Measurements from ENCODE around the gene TEKTIP1.
"Not testable (repeated sequence)": the region's sequence is repeated elsewhere in the genome, so short reads cannot be mapped to it uniquely, and the experiment has no call there.

Gene TEKTIP1

DNA sequence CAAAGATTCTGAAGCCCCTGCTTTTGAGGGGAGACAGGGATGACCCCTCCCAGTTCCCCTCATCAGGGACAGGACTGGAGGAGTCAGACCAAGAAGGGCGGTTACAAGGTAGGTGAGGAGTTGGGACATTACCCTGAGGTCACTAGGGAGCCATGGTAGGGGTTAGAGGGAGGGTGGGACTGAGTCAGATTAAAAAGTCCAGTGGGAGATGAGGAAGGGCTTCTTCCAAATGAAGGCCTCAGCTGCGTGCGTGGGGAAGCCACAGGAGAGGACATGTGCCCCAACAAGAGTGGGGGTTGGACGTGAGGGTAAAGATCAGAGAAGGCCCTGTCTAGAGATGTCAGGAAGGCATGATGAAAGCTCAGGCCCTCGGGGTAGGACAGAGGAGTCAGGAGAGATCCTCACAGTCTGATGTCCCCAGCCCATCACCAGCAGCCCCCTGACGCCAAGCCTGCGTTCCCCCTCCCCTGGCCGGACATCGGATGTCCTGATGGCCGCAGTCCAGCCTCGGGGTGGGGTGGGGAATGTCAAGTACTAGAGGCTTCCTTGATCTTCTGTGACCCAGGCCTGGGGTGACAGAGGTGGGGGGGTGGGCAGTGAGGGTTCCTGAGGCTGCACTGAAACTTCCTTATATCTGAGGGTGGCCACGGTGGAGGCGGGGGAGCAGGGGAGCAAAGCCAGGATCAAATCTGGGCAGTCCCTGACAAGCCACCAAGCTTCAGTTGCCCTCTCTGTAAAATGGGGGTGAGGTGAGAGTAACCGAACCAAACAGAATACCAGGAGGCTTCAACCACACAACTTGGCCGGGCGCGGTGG is 24.9 kb downstream of the TEKTIP1 start:
- no peak for DNase-seq

DNA sequence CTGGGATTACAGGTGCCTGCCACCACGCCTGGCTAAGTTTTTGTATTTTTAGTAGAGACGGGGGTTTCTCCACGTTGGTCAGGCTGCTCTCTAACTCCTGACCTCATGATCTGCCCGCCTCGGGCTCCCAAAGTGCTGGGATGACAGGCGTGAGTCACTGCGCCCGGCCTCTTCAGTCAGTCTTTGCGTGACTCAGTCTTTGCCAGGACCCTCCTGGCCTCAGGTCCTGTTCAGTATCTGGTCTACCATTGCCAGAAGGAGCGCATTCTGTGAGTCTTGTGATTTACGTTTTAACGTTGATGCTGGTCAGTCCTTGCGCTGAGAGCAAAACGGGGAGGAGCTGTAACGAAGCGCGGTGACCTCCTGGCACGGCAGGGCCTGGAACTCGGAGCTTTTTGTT is 26.2 kb downstream of the TEKTIP1 start:
- DNase-seq: no peak

DNA sequence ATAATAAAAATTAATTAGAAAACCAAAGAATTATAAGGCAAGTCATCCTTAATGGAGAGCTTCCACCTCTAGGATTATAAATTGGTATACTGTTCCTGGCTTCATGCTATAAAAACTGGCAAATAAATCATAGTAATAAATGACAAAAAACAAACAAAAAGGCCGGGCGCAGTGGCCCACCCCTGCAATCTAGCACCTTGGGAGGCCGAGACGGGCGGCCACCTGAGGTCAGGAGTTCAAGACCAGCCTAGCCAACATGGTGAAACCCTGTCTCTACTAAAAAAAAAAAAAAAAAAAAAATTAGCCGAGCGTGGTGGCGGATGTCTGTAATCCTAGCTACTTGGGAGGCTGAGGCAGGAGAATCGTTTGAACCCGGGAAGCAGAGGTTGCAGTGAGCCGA is 31.1 kb downstream of the TEKTIP1 start:
- not testable (repeated sequence) for DNase-seq

DNA sequence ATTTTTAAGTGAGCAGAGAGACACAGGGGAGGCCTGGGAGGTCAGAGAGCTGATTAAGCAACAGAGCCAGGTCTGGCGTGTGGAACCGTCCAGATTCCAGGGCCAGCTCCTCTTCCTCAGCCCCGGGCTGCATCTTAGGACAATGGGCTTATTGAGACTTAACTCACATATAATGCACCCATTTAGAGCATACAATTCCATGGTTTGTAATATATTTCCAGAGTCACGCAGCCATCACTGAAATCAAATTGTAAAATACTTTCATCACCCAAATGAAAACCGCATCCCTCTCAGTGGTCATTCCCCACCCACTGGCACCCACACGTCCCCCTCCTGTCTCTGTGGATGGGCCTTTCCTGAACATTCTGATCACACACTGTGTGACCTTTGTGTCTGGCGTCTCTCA is 31.6 kb downstream of the TEKTIP1 start:
- DNase-seq: no peak

DNA sequence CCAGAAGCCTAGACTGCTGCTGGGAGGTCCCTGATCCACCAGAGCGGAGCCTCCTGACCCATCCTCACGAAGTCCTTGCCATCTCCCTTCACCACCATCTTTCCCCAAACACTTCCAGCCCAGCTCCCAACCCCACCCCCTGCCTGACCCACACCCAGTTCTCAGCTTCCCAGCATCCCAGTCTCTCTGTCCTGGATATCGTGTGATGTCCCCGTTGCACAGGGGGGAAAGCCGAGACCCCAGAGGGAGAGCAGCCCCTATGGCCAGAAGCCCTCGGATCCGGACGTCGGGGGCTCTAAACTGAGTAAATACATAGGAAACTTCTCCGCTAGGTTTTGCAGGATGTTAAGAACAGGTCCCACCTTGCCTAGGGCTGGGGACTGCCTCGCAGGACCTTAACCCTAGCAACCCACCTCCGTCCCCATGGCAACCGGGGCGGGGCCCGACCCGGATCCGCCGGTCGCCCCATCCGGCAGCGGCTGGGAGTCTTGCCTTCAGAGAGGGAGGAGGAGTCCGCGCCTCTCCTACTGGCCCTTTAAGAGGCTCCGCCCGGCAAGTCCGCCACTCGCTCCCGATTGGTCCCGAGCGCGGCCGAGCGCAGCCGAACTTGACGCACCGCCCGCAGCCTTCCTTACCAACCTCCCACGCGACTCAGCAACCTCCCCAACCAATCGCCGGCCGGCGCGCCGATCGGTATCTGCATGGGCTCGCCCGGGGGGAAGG is 33.3 kb downstream of the TEKTIP1 start:
- DNase-seq: peak; percentile 99

DNA sequence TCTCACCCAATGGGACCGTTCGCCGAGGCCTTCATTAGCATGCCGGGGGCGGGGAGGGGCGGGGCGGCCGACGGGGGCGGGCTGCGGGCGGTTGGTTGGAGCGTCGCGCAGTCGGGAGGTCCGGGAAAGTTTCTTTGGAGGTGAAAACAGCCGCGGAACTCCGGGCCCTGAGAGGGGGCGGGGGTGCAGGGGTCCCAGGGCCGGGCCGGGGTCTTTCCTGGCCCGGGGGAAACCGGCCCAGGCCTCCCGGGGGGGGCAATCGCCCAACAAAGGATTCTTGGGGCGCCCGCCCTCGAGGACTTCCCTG is 33.8 kb downstream of the TEKTIP1 start, which contains the start of gene HMG20B:
HMG20B (plus strand) TSS at position 90 of the 307 bp plus-strand sequence. CDS start 366 bp downstream, outside the sequence.
- no peak for DNase-seq

DNA sequence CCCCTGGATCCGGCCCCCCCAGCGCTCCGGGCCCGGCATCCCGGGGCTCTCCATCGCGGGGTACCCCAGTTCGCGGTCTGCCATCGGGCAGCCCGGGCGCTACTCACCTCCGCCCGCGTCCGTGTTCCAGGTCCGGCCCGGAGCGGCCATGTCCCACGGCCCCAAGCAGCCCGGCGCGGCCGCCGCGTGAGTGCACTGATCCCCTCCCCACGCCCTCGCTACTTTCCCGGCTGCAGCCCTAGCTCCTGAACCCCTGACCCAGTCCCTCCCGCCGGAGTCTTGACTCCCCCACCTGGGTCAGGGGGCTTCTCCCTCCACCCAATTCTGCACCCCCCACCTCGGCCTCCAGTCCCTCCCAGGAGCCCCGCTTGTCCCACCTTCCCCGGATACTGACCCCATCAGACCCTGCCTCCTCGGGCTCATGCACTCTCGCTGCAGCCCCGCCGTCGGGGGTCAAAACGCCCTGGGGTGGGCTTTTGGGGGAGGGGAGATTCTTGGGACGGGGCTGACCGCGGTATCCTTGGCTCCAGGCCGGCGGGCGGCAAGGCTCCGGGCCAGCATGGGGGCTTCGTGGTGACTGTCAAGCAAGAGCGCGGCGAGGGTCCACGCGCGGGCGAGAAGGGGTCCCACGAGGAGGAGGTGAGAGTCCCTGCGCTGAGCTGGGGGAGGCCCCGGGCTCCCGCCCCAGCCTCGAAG is 34.3 kb downstream of the TEKTIP1 start:
- peak; percentile 3 for DNase-seq

DNA sequence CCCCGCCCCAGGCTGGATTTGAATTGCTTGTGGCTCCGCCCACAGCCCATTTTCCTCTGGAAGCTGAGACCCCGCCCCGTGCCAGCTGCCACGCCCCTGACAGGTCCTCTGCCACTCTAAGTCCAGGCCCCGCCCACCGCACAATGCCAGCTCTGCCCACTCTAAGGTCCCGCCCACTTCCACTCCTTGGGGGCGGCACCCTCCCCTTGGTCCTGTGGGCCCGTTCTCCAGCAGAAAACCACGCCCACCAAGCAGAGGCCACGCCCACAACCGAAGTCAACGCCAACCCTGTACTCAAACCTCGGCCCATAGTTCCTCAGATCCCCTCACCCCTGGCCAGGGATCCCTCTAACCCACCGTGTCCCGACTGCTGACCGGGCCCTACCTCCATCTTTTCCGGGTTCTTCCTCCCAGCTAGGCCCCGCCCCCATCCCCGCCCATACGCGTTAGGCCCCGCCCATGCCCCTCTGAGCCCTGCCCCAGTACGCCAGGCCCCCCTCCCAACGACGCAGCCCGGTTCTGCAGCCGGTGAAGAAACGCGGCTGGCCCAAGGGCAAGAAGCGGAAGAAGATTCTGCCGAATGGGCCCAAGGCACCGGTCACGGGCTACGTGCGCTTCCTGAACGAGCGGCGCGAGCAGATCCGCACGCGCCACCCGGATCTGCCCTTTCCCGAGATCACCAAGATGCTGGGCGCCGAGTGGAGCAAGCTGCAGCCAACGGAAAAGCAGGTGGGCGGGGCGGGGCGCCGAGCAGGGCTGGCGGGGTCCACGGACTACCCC is 35.1 kb downstream of the TEKTIP1 start:
- DNase-seq: peak; percentile 91

DNA sequence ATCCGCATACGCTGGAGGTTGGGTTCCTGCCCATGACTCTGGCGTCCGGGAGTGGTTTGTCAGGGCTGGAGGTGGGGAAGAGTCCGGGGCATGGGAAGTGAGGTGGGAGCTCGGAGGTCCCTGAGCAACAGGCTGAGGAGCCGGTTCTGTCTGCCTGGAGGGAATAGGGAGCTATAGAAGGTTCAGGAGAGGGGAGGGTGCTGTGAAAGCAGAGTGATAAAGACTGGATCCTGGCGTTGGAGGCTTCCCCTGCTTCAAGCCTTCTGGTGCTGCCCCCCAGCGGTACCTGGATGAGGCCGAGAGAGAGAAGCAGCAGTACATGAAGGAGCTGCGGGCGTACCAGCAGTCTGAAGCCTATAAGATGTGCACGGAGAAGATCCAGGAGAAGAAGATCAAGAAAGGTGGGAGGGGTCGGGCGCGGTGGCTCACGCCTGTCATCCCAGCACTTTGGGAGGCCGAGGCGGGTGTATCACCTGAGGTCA is 36.3 kb downstream of the TEKTIP1 start:
- no peak for DNase-seq

DNA sequence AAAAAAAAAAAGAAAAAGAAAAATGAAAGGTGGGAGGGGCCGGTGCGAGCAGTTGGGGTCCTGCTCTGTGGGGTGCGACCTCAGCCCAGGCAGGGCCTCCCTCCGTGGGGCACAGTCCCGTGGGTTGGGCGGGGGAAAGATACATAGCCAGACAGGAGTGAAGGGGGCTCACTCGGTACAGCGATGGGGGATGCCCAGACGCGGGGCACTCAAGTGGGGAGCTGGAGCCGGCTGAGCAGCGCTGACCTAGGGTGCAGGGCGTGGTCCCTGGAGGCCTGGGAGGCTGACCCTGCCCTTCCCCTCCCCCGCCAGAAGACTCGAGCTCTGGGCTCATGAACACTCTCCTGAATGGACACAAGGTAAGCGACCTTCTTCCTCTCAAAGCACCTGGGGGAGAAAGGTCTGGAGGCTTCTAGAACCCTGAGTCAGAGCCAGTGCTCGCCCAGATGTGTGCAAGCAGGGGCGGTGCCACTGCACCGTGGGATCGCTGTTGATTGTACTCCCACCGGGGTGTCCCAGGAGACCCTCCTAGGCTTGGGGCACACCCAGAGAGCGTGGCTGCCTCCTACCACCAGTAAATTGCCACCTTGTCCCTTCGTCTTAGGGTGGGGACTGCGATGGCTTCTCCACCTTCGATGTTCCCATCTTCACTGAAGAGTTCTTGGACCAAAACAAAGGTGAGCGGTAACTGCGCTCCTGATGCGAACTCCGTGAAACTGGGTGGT is 37.1 kb downstream of the TEKTIP1 start:
- DNase-seq: no peak

DNA sequence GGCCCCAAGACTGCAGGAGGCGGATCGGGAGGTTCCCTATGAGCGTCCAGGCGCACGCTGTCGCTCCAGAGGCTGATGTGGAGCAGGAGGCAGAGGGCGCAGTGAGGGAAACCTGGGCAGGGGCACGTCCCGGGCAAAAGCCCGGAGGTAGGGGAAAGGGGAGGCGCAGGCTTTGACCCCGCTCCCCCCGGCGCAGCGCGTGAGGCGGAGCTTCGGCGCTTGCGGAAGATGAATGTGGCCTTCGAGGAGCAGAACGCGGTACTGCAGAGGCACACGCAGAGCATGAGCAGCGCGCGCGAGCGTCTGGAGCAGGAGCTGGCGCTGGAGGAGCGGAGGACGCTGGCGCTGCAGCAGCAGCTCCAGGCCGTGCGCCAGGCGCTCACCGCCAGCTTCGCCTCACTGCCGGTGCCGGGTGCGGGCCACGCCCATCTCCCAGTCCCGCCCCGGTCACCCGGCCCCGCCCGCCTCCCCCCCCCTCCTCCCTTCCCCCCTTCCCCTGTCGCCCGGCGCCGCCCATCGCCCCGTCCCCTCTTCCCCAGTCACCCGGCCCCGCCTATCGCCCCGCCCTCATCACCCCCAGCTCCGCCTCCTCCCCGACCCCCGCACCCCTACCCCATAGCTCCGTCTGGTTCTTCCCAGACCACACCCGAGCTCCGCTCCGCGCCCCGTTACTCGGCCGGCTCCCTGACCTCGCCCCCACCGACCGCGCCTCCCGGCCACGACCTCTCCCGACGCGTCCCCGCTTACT is 37.9 kb downstream of the TEKTIP1 start:
- no peak for DNase-seq

DNA sequence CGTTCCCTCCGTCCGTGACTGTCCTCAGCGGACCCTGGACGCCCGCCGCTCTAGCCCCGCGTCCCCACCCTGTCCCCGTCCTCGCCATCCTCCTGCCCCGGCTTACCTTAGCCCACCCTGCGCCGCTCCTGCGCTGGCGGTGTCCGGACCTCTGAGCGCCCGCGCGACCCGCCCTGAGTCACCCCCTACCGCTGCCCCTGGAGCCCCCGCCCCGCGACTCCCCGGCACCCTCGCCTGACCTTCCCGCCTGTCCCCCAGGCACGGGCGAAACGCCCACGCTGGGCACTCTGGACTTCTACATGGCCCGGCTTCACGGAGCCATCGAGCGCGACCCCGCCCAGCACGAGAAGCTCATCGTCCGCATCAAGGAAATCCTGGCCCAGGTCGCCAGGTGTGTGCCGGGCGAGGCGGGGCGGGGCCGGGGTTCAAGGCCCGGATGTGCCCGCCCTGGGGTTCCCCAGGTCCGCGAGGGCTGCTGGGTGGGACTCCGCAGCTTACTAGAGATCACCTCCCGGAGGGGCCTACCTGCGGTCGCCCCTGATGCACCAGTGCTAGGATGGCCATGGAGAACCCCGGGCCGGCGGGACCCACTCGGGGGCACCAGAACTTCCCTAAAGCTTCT is 38.9 kb downstream of the TEKTIP1 start:
- no peak for DNase-seq

DNA sequence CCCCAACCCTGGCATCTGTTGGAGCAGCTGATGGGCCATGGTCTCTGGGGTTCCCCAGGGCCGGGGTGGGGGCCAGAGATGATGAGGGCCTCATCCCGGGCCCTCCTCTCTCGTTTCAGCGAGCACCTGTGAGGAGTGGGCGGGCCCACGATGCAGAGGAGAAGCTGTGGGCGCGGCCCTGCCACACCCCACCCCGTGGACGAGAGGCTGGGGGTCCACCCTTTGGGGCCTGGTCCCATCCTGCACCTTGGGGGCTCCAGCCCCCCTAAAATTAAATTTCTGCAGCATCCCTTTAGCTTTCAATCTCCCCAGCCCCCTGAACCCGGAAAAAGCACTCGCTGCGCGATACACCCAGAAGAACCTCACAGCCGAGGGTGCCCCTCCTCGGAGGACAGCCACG is 39.4 kb downstream of the TEKTIP1 start:
- DNase-seq: no peak

DNA sequence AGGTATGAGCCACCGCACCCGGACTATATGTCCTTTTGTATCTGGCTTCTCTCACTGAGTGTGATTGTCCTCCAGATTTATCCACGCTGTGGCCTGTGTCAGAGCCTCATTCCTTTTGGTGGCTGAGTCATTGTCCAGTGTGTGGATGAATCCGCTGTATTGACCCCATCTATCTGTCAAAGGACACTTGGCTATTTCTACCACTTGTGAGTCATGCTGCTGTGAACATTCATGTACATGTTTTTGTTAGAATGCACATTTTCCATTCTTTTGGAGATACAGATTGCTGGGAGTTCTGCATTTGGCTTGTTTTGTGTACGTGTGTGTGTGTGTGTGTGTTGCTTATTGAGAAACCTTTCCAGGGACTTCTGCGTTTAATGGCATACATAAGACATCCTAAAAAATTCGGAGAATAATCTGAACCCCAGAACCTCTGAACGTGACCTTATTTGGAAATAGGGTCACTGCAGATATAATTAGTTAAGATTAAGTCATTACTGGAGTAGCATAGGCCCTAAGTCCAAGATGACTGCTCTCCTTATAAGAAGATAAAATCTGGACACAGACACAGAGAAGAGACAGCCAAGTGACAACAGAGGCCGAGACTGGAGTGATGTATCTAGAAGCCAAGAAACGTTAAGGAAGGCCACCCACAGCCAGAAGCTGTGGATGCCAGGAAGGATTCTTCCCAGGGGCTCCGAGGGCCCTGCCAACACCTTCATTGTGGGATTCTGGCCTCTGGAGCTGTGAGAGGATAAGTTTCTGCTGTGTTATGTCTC is 41.4 kb downstream of the TEKTIP1 start:
- no peak for DNase-seq

DNA sequence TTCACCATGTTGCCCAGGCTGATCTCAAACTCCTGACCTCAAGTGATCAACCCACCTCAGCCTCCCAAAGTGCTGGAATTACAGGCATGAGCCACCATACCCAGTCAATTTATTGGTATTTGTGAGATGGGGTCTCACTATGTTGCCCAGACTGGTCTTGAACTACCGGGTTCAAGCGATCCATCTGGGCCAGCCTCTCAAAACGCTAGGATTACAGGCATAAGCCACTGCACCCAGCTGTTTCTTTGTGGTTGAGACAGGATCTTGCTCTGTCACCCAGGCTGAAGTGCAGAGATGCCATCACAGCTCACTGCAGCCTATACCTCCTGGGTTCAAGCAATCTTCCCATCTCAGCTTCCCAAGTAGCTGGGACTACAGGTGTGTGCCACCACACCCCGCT is 42.8 kb downstream of the TEKTIP1 start:
- not testable (repeated sequence) for DNase-seq

DNA sequence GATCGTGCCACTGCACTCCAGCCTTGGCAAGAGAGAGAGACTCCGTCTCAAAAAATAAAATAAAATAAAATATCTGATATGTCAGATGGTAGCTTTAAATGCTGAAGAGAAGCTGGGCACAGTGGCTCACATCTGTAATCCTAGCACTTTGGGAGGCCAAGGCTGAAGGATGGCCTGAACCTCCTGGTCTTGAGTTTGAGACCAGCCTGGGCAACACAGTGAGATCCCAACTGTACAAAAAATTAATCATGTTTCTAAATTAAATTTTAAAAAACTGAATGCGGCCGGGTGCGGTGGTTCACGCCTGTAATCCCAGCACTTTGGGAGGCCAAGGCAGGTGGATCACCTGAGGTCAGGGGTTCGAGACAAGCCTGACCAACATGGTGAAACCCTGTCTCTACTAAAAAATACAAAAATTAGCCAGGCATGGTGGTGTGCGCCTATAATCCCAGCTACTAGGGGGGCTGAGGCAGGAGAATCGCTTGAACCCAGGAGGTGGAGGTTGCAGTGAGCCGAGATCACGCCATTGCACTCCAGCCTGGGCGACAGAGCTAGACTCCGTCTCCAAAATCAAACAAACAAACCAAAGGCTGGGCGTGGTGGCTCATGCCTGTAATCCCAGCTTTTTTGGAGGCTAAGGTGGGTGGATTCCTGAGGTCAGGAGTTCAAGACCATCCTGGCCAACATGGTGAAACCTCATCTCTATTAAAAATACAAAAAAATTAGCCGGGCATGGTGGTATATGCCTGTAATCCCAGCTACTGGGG is 45.2 kb downstream of the TEKTIP1 start:
- DNase-seq: not testable (repeated sequence)

DNA sequence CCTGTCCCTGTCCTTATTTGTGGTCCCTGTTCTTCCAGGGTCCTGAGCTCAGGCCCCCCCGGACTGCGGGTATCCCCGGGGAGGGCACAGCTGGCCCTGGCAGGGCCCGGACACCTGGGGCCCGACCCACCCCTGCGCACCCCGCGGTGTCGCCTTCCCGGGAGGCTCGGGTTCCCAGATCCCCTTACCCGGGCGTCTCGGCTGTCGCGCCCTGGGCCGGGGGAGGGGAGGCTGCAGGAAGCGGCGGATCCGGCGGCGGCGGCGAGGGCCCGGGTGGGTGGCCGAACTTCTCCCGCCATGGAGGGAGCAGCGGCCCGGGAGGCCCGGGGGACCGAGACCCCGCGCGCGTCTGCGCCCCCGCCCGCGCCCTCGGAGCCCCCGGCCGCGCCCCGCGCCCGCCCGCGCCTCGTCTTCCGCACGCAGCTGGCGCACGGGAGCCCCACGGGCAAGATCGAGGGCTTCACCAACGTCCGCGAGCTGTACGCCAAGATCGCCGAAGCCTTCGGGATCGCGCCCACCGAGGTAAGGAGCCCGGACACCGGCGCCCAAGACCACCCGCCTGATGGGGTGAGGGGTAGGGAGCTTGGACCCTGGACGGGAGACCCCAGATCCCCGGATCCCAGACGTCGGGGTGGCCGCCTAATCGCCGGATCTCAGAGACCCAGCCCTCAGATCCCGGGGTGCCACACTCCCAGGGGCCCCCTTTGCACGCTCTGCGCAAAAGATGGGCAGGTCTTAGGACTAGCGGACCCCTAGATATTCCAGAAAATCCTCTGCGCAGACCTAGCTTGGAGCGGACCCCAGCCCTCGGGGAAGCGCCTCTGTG is 46.5 kb downstream of the TEKTIP1 start, which contains the start of gene GIPC3:
GIPC3 (plus strand) TSS at position 178 of the 826 bp plus-strand sequence; CDS start at position 298, 120 bp downstream.
- DNase-seq: no peak

DNA sequence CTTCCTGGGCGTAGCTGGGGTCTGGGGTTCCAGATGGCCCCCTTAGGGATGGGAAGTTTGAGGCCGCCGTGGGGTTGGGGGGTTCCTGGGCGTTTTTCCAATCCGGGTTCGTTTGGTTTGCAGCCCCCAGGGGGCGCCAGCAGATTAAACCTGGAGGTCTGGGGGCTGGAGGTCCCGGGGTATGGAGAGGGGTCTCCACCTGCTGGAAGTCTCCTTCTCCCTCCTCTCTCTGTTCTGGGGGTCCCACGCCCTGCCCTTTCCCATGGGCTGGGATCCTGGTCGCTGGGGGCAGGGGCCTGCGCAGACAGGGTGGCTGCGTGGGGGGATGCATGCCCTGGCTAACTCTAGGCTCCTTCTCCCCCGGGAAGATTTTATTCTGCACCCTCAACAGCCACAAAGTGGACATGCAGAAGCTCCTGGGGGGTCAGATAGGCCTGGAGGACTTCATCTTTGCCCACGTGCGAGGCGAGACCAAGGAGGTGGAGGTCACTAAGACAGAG is 47.2 kb downstream of the TEKTIP1 start:
- DNase-seq: no peak

Data from NCI-H774 (cell line).